ENCODE results near the gene PTPRG.

GRCh38 chr3:62035402-62036057 is 474.2 kb downstream of the PTPRG start:
- TF ChIP-seq CTCF (IDR thresholded peaks at IDR 0.05) = no peak
- no peak for TF ChIP-seq POLR2A (IDR thresholded peaks at IDR 0.05)
